IMR-90 (cell line): ENCODE measurements around the gene WLS.

Source experiments
- CHD1 ChIP-seq: IDR thresholded peaks from 2 replicates; pipeline ENCODE4 v1.6.1; 2012; ENCODE audit warnings: low read depth, low read length, improper control_type of control experiment
- POLR2A ChIP-seq: IDR thresholded peaks from 2 replicates; pipeline ENCODE4 v1.6.1; 2012; ENCODE audit warnings: mild to moderate bottlenecking, low read depth, low read length
- SMC3 ChIP-seq: fragments of 150-350 bp; IDR thresholded peaks from 2 replicates; pipeline ENCODE4 v1.6.1; 2016; ENCODE audit warnings: low read depth, mild to moderate bottlenecking, antibody characterized with exemption, low read length, moderate library complexity
- TF ChIP-seq, protein P1 (sequence below): conservative IDR thresholded peaks from 2 replicates; pipeline ENCODE4 v1.5.1; 2012; ENCODE audit warnings: mild to moderate bottlenecking, low read depth, low read length, improper control_type of control experiment

DNA sequence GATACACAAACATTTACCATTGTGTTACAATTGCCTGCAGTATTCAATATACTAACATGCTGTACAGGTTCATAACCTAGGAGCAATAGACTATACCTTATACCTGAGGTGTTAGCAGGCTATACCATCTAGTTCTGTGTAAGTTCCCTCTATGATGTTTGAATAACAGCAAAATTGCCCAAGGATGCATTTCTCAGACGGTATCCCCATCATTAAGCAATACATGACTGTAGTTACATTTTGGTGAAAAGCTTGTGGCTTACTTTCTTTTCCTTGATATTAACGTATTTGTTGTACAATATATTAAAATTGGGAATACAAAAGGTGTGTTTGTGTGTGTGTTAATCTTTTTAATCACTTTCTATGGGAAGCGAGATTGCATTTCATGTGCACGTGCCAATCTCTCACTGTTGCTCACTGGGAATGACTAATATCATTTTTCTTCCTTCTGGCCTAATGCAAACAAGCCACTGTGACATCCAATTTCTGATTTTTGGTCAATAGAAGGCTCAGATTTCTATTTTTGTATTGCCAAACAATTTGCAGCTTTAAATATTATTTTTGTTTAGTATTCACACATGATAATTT is 36.7 kb upstream of the WLS start:
- no peak for TF ChIP-seq POLR2A
- TF ChIP-seq, protein P1, sequence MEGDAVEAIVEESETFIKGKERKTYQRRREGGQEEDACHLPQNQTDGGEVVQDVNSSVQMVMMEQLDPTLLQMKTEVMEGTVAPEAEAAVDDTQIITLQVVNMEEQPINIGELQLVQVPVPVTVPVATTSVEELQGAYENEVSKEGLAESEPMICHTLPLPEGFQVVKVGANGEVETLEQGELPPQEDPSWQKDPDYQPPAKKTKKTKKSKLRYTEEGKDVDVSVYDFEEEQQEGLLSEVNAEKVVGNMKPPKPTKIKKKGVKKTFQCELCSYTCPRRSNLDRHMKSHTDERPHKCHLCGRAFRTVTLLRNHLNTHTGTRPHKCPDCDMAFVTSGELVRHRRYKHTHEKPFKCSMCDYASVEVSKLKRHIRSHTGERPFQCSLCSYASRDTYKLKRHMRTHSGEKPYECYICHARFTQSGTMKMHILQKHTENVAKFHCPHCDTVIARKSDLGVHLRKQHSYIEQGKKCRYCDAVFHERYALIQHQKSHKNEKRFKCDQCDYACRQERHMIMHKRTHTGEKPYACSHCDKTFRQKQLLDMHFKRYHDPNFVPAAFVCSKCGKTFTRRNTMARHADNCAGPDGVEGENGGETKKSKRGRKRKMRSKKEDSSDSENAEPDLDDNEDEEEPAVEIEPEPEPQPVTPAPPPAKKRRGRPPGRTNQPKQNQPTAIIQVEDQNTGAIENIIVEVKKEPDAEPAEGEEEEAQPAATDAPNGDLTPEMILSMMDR = no peak
- no peak for TF ChIP-seq SMC3
- TF ChIP-seq CHD1 = no peak
